ENCODE measurements around the gene CD40. TPM values are rescaled to one million over a fixed set of nuclear protein-coding genes. Genes with fewer than 3 reads are reported as not detected.
"Not testable (repeated sequence)": the region's sequence is repeated elsewhere in the genome, so short reads cannot be mapped to it uniquely, and the experiment has no call there.

The CD40 gene
- polyA plus RNA-seq, 6 donors from 2014 or later: 273 to 368 (median 312) TPM

DNA sequence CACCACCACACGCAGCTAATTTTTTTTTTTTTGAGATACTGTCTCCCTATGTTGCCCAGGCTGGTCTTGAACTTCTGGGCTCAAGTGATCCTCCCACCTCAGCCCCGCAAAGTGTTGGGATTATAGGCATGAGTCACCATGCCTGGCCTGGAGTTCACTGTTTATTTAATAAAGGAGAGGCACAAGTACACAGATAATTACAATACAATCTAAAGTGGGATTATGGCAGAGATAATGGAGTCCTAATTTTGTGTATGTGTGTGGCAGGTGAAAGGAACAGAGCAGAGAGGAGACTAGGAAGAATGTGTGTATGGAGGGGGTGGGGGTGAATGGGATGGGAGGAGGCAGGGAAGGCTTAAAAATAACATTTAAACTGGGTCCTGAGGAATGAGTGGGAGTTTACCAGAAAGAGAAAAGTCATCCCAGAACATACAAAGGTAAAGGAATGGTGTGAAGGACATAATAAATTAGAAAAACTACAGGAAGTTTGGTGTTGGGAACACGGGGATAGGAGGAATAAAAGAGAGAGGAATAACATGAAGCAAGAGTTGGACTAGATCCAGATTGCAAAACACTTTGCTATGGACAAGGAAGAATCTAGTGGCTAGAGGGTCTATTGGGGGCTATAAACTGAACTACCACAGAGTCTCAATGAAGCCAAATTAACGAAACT, 32.8 kb upstream of the CD40 start:
- H3K27ac Mint-ChIP-seq: no peak overlapping the region
- peaks cover 60 to 73% (median 63%) of the 10 kb centered on the region in 3 donors for H3K4me1 Mint-ChIP-seq
- ATAC-seq (ENCODE audit: low read depth in 2 of 2) (no peak), DNase-seq (no peak)
- no peaks in the 10 kb centered on the region for H3K9me3 Mint-ChIP-seq
- H3K36me3 Mint-ChIP-seq: no peaks in the 10 kb centered on the region
- peak overlapping the region in 2 of 8 donors; percentile 32 to 67 for H3K4me3 Mint-ChIP-seq
- H3K27me3 Mint-ChIP-seq: no peaks in the 10 kb centered on the region

DNA sequence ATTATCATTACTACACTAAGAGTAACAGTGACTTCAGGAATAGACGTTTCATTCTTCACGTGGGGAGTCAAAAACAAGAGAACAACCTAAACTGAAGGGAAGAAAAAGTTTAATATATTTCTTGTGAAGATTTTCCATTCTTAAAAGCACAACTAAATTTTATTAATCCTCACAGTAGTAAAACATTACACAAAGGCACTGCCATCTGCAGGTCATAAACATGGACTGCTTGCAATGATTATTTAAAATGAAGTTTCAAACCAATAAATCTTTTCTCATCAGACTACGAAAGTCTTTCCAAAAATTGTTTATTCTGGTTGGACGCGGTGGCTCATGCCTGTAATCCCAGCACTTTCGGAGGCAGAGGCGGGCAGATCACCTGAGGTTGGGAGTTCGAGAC, 31.0 kb upstream of the CD40 start:
- Mint-ChIP-seq H3K4me3 (peak overlapping the region in 6 of 8 donors; percentile 38 to 98 (median 64)), H3K36me3 (no peaks in the 10 kb centered on the region), H3K27me3 (no peaks in the 10 kb centered on the region), H3K9me3 (no peaks in the 10 kb centered on the region), H3K27ac (peak overlapping the region in 1 of 6 donors; percentile 30), H3K4me1 (peaks cover 55 to 71% (median 57%) of the 10 kb centered on the region in 3 donors)
- ATAC-seq (ENCODE audit: low read depth in 2 of 2) (no peak), DNase-seq (no peak)

GRCh38 chr20:46088409-46089166, 29.5 kb upstream of the CD40 start:
- Mint-ChIP-seq H3K4me3 (peak overlapping the region; percentile 83 to 98 (median 92)), H3K27ac (peak overlapping the region; percentile 66 to 93 (median 84)), H3K27me3 (no peaks in the 10 kb centered on the region)

DNA sequence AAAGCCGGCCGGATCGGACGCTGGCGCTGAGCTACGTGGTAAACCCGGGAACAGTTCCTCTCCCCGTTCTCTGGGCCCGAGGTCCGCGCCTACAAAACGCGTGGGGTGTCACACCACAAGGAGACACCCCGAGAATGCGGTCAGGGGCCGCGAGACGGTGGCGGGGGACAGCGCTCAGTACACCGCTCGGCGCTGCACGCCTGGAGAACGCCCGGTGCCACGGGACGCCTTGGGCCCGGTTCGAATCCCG, 29.0 kb upstream of the CD40 start:
- H3K4me3 Mint-ChIP-seq: peak overlapping the region; percentile 83 to 98 (median 92)
- no peaks in the 10 kb centered on the region for H3K27me3 Mint-ChIP-seq
- no peak for DNase-seq

More at GRCh38 chr20:46088409-46089166, 29.5 kb upstream of the CD40 start:
- Mint-ChIP-seq H3K36me3 (no peaks in the 10 kb centered on the region), H3K9me3 (no peaks in the 10 kb centered on the region), H3K4me1 (peaks cover 43 to 57% (median 47%) of the 10 kb centered on the region in 3 donors)
- ATAC-seq (ENCODE audit: low read depth in 2 of 2) (no peak), DNase-seq (no peak)

GRCh38 chr20:46089417-46090388, 28.4 kb upstream of the CD40 start, which contains the start of gene NCOA5:
Gene NCOA5, minus strand, starts transcription at chr20:46089962. Its CDS starts 10,538 bp downstream, at chr20:46079424.
- DNase-seq (peak; percentile 94), ATAC-seq (ENCODE audit: low read depth in 2 of 2) (peak; percentile 87)
- Mint-ChIP-seq H3K36me3 (no peaks in the 10 kb centered on the region), H3K4me3 (peak within 1 kb of the TSS; percentile 85 to 98 (median 92)), H3K27ac (peak within 1 kb of the TSS; percentile 89 to 98 (median 93)), H3K27me3 (no peaks in the 10 kb centered on the region), H3K9me3 (no peaks in the 10 kb centered on the region), H3K4me1 (peaks cover 41 to 50% (median 42%) of the 10 kb centered on the region in 3 donors)

More for the DNA sequence above, 29.0 kb upstream of the CD40 start:
- peak in 1 of 2 donors; percentile 27 for ATAC-seq (ENCODE audit: low read depth in 2 of 2)
- Mint-ChIP-seq H3K27ac (peak overlapping the region; percentile 78 to 93 (median 84)), H3K9me3 (no peaks in the 10 kb centered on the region), H3K36me3 (no peaks in the 10 kb centered on the region), H3K4me1 (peaks cover 42 to 52% (median 46%) of the 10 kb centered on the region in 3 donors)

- ATAC-seq (ENCODE audit: low read depth in 2 of 2); H3K27ac Mint-ChIP-seq; H3K27me3 Mint-ChIP-seq; H3K9me3 Mint-ChIP-seq; H3K36me3 Mint-ChIP-seq; DNase-seq: not testable (repeated sequence)
- Mint-ChIP-seq H3K4me1 (peaks cover 21 to 29% (median 25%) of the 10 kb centered on the region in 3 donors), H3K4me3 (peak overlapping the region in 1 of 8 donors; percentile 27)
Measured at GRCh38 chr20:46091622-46092535, 26.2 kb upstream of the CD40 start.

GRCh38 chr20:46093531-46093930, 24.6 kb upstream of the CD40 start:
- Mint-ChIP-seq H3K36me3 (no peaks in the 10 kb centered on the region), H3K27ac (no peak overlapping the region), H3K4me3 (peak overlapping the region in 1 of 8 donors; percentile 70), H3K9me3 (no peaks in the 10 kb centered on the region), H3K4me1 (peaks cover 8 to 12% (median 11%) of the 10 kb centered on the region in 3 donors), H3K27me3 (no peaks in the 10 kb centered on the region)
- ATAC-seq (ENCODE audit: low read depth in 2 of 2) (no peak), DNase-seq (no peak)

DNA sequence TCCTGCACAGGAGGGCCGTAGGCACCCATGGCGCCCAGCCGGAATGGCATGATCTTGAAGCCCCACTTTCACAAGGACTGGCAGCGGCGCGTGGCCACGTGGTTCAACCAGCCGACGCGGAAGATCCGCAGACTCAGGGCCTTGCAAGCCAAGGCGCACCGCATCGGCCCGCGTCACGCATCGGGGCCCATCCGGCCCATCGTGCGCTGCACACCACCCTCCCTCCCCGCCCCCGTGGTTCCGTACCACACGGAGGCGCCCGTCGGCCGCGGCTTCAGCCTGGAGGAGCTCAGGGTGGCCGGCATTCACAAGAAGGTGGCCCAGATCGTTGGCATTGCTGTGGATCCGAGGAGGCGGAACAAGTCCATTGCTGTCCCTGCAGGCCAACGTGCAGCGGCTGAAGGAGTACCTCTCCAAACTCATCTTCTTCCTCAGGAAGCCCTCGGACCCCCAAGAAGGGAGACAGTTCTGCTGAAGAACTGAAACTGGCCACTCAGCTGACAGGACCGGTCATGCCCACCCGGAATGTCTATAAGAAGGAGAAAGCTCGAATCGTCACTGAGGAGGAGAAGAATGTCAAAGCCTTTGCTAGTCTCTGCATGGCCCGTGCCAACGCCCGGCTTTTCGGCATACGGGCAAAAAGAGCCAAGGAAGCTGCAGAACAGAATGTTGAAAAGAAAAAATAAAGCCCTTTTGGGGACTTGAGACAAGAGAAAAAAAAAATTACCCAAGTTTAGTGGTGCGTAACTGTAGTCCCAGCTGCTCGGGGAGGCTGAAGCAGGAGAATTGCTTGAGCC, 18.4 kb upstream of the CD40 start:
- H3K4me1 Mint-ChIP-seq: peaks cover 9 to 11% (median 10%) of the 10 kb centered on the region in 3 donors
- H3K9me3 Mint-ChIP-seq: peaks cover 0 to 3% (median 0%) of the 10 kb centered on the region in 7 donors
- peak; percentile 98 to 99 for ATAC-seq (ENCODE audit: low read depth in 2 of 2)
- DNase-seq: peak; percentile 62
- peak overlapping the region in 6 of 8 donors; percentile 45 to 80 (median 66) for H3K4me3 Mint-ChIP-seq
- H3K36me3 Mint-ChIP-seq: no peaks in the 10 kb centered on the region
- peak overlapping the region in 2 of 6 donors; percentile 47 to 82 for H3K27ac Mint-ChIP-seq
- peaks cover 6 to 24% (median 21%) of the 10 kb centered on the region in 3 donors for H3K27me3 Mint-ChIP-seq

- H3K27me3 Mint-ChIP-seq: peaks cover 6 to 29% (median 21%) of the 10 kb centered on the region in 3 donors
Measured at GRCh38 chr20:46100444-46100843, 17.7 kb upstream of the CD40 start.

GRCh38 chr20:46100988-46101387, 17.1 kb upstream of the CD40 start:
- Mint-ChIP-seq H3K4me3 (peak overlapping the region in 2 of 8 donors; percentile 19 to 30), H3K4me1 (peaks cover 9 to 11% (median 10%) of the 10 kb centered on the region in 3 donors), H3K9me3 (peaks cover 0 to 3% (median 0%) of the 10 kb centered on the region in 7 donors), H3K27ac (no peak overlapping the region), H3K36me3 (no peaks in the 10 kb centered on the region), H3K27me3 (peaks cover 6 to 29% (median 21%) of the 10 kb centered on the region in 3 donors)
- no peak for ATAC-seq (ENCODE audit: low read depth in 2 of 2)
- DNase-seq: no peak

More at GRCh38 chr20:46100444-46100843, 17.7 kb upstream of the CD40 start:
- H3K4me1 Mint-ChIP-seq: peaks cover 9 to 11% (median 10%) of the 10 kb centered on the region in 3 donors
- not testable (repeated sequence) for DNase-seq; H3K36me3 Mint-ChIP-seq; H3K9me3 Mint-ChIP-seq; ATAC-seq (ENCODE audit: low read depth in 2 of 2); H3K27ac Mint-ChIP-seq
- peak overlapping the region in 3 of 8 donors; percentile 19 to 48 (median 45) for H3K4me3 Mint-ChIP-seq

GRCh38 chr20:46101957-46102356, 16.2 kb upstream of the CD40 start:
- Mint-ChIP-seq H3K9me3 (peaks cover 0 to 3% (median 0%) of the 10 kb centered on the region in 7 donors), H3K4me3 (no peak overlapping the region), H3K4me1 (peaks cover 11 to 13% (median 11%) of the 10 kb centered on the region in 3 donors), H3K36me3 (no peaks in the 10 kb centered on the region), H3K27ac (no peak overlapping the region), H3K27me3 (peaks cover 6 to 29% (median 21%) of the 10 kb centered on the region in 3 donors)
- no peak for ATAC-seq (ENCODE audit: low read depth in 2 of 2)
- DNase-seq: no peak

Data from naive B cell (primary cell).